HEK293 (cell line): ENCODE data around the gene DNAJC5.
A peak's percentile ranks its signal among the peaks of the same experiment; 100 is the strongest.

Experiments
- BCL6B ChIP-seq: fragments of 450-650 bp; formaldehyde crosslinking; IDR thresholded peaks from 2 replicates; pipeline ENCODE4 v1.5.1; 2017; ENCODE audit warnings: missing biosample characterization, missing genetic modification characterization
- GLI4 ChIP-seq: fragments of 450-650 bp; formaldehyde crosslinking; IDR thresholded peaks from 2 replicates; pipeline ENCODE4 v1.5.1; 2016; ENCODE audit warnings: missing biosample characterization, missing genetic modification characterization
- HOXA7 ChIP-seq: sonication (generic); formaldehyde crosslinking; IDR thresholded peaks from 2 replicates; pipeline ENCODE4 v1.8.1; 2022; ENCODE audit warnings: missing genetic modification reagents, borderline replicate concordance
- HOXC10 ChIP-seq: sonication (generic); formaldehyde crosslinking; IDR thresholded peaks from 2 replicates; pipeline ENCODE4 v1.8.1; 2023; ENCODE audit warnings: mild to moderate bottlenecking, missing genetic modification reagents
- HOXD13 ChIP-seq: sonication (generic); formaldehyde crosslinking; IDR thresholded peaks from 2 replicates; pipeline ENCODE4 v1.8.0; 2022; ENCODE audit warnings: missing genetic modification reagents, borderline replicate concordance
- MEIS1 ChIP-seq: sonication (generic); formaldehyde crosslinking; IDR thresholded peaks from 2 replicates; pipeline ENCODE4 v1.8.1; 2022; ENCODE audit warnings: missing genetic modification reagents, mild to moderate bottlenecking, borderline replicate concordance
- MZF1 ChIP-seq: fragments of 450-650 bp; formaldehyde crosslinking; IDR thresholded peaks from 2 replicates; pipeline ENCODE4 v1.5.1; 2017; ENCODE audit warnings: missing biosample characterization, missing genetic modification characterization, borderline replicate concordance
- OSR2 ChIP-seq: fragments of 450-650 bp; formaldehyde crosslinking; IDR thresholded peaks from 2 replicates; pipeline ENCODE4 v1.5.1; 2016; ENCODE audit warnings: missing biosample characterization, missing genetic modification characterization
- PBX3 ChIP-seq: sonication (generic); formaldehyde crosslinking; IDR thresholded peaks from 2 replicates; pipeline ENCODE4 v1.8.1; 2022; ENCODE audit warnings: mild to moderate bottlenecking, moderate library complexity, missing genetic modification reagents
- REPIN1 ChIP-seq: fragments of 450-650 bp; formaldehyde crosslinking; IDR thresholded peaks from 2 replicates; pipeline ENCODE4 v1.5.1; 2017; ENCODE audit warnings: missing biosample characterization, missing genetic modification characterization, low read depth
- ZBTB10 ChIP-seq: fragments of 450-650 bp; formaldehyde crosslinking; IDR thresholded peaks from 2 replicates; pipeline ENCODE4 v1.5.1; 2016; ENCODE audit warnings: missing biosample characterization, missing genetic modification characterization
- ZEB2 ChIP-seq: fragments of 450-650 bp; formaldehyde crosslinking; IDR thresholded peaks from 2 replicates; pipeline ENCODE4 v1.5.1; 2016; ENCODE audit warnings: missing biosample characterization, missing genetic modification characterization
- ZNF16 ChIP-seq: fragments of 450-650 bp; formaldehyde crosslinking; IDR thresholded peaks from 2 replicates; pipeline ENCODE4 v1.5.1; 2016; ENCODE audit warnings: low read depth, missing biosample characterization, missing genetic modification characterization
- ZNF184 ChIP-seq: fragments of 450-650 bp; IDR thresholded peaks from 2 replicates; pipeline ENCODE4 v1.5.1; 2018; ENCODE audit warnings: missing biosample characterization, mild to moderate bottlenecking, missing genetic modification characterization
- ZNF223 ChIP-seq: fragments of 450-650 bp; formaldehyde crosslinking; IDR thresholded peaks from 2 replicates; pipeline ENCODE4 v1.5.1; 2016; ENCODE audit warnings: missing biosample characterization, missing genetic modification characterization
- ZNF324 ChIP-seq: fragments of 450-650 bp; formaldehyde crosslinking; IDR thresholded peaks from 2 replicates; pipeline ENCODE4 v1.5.1; 2016; ENCODE audit warnings: missing biosample characterization, missing genetic modification characterization
- ZNF48 ChIP-seq: fragments of 450-650 bp; formaldehyde crosslinking; IDR thresholded peaks from 2 replicates; pipeline ENCODE4 v1.5.1; 2016; ENCODE audit warnings: missing biosample characterization, missing genetic modification characterization
- ZNF513 ChIP-seq: fragments of 450-650 bp; IDR thresholded peaks from 2 replicates; pipeline ENCODE4 v1.5.1; 2018; ENCODE audit warnings: missing biosample characterization, missing genetic modification characterization
- ZNF558 ChIP-seq: fragments of 450-650 bp; formaldehyde crosslinking; IDR thresholded peaks from 2 replicates; pipeline ENCODE4 v1.5.1; 2016; ENCODE audit warnings: missing biosample characterization, missing genetic modification characterization
- ZNF561 ChIP-seq: fragments of 450-650 bp; IDR thresholded peaks from 2 replicates; pipeline ENCODE4 v1.5.1; 2018; ENCODE audit warnings: missing biosample characterization, missing genetic modification characterization, borderline replicate concordance
- ZNF707 ChIP-seq: fragments of 450-650 bp; formaldehyde crosslinking; IDR thresholded peaks from 2 replicates; pipeline ENCODE4 v1.5.1; 2016; ENCODE audit warnings: missing biosample characterization, missing genetic modification characterization
- ZNF76 ChIP-seq: fragments of 450-650 bp; formaldehyde crosslinking; IDR thresholded peaks from 2 replicates; pipeline ENCODE4; 2016; ENCODE audit warnings: low read depth, missing biosample characterization, missing genetic modification characterization, borderline replicate concordance
- TF ChIP-seq, protein P1 (sequence below): fragments of 450-650 bp; formaldehyde crosslinking; IDR thresholded peaks from 2 replicates; pipeline ENCODE4 v1.5.1; 2016; ENCODE audit warnings: missing biosample characterization, missing genetic modification characterization, low read depth
- TF ChIP-seq, protein P2 (sequence below): fragments of 450-650 bp; formaldehyde crosslinking; IDR thresholded peaks from 2 replicates; pipeline ENCODE4 v1.5.1; 2016; ENCODE audit warnings: missing biosample characterization, missing genetic modification characterization
- TF ChIP-seq, protein P3 (sequence below): fragments of 450-650 bp; formaldehyde crosslinking; IDR thresholded peaks from 2 replicates; pipeline ENCODE4 v1.5.1; 2017; ENCODE audit warnings: missing biosample characterization, missing genetic modification characterization

DNAJC5 gene

GRCh38 chr20:63955827-63956663 lies 61.1 kb downstream of the DNAJC5 start, which contains the start of gene UCKL1 (continued):
- TF ChIP-seq ZNF16 (tag by site-specific recombination) = no peak
- no peak for TF ChIP-seq HOXA7 (CRISPR knock-in tag)
- TF ChIP-seq HOXC10 = peak; percentile 93; the same call in 1 of the 2 replicates
- TF ChIP-seq ZNF48 (tag by site-specific recombination) = no peak
- peak; percentile 20; the same call in 1 of the 2 replicates for TF ChIP-seq REPIN1 (tag by site-specific recombination)
- peak; percentile 10; the same call in 1 of the 2 replicates for TF ChIP-seq ZNF513 (tag by site-specific recombination)
- TF ChIP-seq, protein P1, sequence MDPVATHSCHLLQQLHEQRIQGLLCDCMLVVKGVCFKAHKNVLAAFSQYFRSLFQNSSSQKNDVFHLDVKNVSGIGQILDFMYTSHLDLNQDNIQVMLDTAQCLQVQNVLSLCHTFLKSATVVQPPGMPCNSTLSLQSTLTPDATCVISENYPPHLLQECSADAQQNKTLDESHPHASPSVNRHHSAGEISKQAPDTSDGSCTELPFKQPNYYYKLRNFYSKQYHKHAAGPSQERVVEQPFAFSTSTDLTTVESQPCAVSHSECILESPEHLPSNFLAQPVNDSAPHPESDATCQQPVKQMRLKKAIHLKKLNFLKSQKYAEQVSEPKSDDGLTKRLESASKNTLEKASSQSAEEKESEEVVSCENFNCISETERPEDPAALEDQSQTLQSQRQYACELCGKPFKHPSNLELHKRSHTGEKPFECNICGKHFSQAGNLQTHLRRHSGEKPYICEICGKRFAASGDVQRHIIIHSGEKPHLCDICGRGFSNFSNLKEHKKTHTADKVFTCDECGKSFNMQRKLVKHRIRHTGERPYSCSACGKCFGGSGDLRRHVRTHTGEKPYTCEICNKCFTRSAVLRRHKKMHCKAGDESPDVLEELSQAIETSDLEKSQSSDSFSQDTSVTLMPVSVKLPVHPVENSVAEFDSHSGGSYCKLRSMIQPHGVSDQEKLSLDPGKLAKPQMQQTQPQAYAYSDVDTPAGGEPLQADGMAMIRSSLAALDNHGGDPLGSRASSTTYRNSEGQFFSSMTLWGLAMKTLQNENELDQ (tag by site-specific recombination) = no peak
- no peak for TF ChIP-seq ZNF558 (tag by site-specific recombination)
- TF ChIP-seq HOXD13 (CRISPR knock-in tag) = 0 out of 2 replicates have a peak, but pooled peaks have one; percentile 47
- TF ChIP-seq PBX3 (CRISPR knock-in tag) = peak; percentile 85
- TF ChIP-seq OSR2 = 0 out of 2 replicates have a peak, but pooled peaks have one; percentile 26
- peak; percentile 77 for TF ChIP-seq ZBTB10 (tag by site-specific recombination)
- TF ChIP-seq, protein P2, sequence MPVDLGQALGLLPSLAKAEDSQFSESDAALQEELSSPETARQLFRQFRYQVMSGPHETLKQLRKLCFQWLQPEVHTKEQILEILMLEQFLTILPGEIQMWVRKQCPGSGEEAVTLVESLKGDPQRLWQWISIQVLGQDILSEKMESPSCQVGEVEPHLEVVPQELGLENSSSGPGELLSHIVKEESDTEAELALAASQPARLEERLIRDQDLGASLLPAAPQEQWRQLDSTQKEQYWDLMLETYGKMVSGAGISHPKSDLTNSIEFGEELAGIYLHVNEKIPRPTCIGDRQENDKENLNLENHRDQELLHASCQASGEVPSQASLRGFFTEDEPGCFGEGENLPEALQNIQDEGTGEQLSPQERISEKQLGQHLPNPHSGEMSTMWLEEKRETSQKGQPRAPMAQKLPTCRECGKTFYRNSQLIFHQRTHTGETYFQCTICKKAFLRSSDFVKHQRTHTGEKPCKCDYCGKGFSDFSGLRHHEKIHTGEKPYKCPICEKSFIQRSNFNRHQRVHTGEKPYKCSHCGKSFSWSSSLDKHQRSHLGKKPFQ = no peak
- no peak for TF ChIP-seq ZNF223 (tag by site-specific recombination)
- no peak for TF ChIP-seq BCL6B (tag by site-specific recombination)
- TF ChIP-seq GLI4 (tag by site-specific recombination) = no peak; the same call in 1 of the 2 replicates
- no peak for TF ChIP-seq ZNF184 (tag by site-specific recombination)
- no peak for TF ChIP-seq MEIS1 (CRISPR knock-in tag)
- no peak for TF ChIP-seq ZNF324 (tag by site-specific recombination)
- TF ChIP-seq, protein P3, sequence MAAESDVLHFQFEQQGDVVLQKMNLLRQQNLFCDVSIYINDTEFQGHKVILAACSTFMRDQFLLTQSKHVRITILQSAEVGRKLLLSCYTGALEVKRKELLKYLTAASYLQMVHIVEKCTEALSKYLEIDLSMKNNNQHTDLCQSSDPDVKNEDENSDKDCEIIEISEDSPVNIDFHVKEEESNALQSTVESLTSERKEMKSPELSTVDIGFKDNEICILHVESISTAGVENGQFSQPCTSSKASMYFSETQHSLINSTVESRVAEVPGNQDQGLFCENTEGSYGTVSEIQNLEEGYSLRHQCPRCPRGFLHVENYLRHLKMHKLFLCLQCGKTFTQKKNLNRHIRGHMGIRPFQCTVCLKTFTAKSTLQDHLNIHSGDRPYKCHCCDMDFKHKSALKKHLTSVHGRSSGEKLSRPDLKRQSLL (tag by site-specific recombination) = no peak
- no peak for TF ChIP-seq ZNF707 (tag by site-specific recombination)
- no peak for TF ChIP-seq MZF1 (tag by site-specific recombination)
- 0 out of 2 replicates have a peak, but pooled peaks have one; percentile 14 for TF ChIP-seq ZEB2
- peak; percentile 99 for TF ChIP-seq ZNF76 (tag by site-specific recombination)
- peak; percentile 92; the same call in 1 of the 2 replicates for TF ChIP-seq ZNF561 (tag by site-specific recombination)
